ENCODE results near the gene ZNF426. TPM values are rescaled to one million over a fixed set of nuclear protein-coding genes. Genes with fewer than 3 reads are reported as not detected.

Gene ZNF426
- total RNA-seq, 1 donor from 2014 or later, result 14.1 TPM

DNA sequence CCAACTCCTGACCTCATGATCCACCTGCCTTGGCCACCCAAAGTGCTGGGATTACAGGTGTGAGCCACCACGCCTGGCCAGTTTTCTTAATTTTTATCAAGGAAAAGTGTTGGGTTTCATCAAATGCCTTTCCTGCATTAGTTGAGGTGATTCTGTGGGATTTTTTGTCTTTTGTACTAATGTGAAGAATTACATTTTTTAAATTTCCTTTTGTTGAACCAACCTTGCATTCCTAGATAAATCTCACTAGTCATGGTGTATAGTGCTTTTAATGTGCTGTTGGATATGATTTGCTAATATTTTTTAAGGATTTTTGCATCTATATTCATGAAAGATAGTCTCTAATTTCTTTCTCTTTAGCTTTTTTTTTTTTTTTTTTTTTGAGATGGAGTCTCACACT is 37.6 kb downstream of the ZNF426 start:
- Histone ChIP-seq H3K4me1 (no peaks in the 10 kb centered on the region), H3K27ac (replicated peaks) (no peak overlapping the region), H3K36me3 (no peaks in the 10 kb centered on the region), H3K4me3 (no peak overlapping the region), H3K9me3 (replicated peaks) (peaks cover 92% of the 10 kb centered on the region), H3K27me3 (ENCODE audit: low read depth) (peaks cover 18% of the 10 kb centered on the region)
- TF ChIP-seq, protein P1, sequence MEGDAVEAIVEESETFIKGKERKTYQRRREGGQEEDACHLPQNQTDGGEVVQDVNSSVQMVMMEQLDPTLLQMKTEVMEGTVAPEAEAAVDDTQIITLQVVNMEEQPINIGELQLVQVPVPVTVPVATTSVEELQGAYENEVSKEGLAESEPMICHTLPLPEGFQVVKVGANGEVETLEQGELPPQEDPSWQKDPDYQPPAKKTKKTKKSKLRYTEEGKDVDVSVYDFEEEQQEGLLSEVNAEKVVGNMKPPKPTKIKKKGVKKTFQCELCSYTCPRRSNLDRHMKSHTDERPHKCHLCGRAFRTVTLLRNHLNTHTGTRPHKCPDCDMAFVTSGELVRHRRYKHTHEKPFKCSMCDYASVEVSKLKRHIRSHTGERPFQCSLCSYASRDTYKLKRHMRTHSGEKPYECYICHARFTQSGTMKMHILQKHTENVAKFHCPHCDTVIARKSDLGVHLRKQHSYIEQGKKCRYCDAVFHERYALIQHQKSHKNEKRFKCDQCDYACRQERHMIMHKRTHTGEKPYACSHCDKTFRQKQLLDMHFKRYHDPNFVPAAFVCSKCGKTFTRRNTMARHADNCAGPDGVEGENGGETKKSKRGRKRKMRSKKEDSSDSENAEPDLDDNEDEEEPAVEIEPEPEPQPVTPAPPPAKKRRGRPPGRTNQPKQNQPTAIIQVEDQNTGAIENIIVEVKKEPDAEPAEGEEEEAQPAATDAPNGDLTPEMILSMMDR (IDR thresholded peaks at IDR 0.05; ENCODE audit: borderline replicate concordance), result no peak
- no peak for DNase-seq
- intact Hi-C loops (cut with micrococcal nuclease), result no loop called here

DNA sequence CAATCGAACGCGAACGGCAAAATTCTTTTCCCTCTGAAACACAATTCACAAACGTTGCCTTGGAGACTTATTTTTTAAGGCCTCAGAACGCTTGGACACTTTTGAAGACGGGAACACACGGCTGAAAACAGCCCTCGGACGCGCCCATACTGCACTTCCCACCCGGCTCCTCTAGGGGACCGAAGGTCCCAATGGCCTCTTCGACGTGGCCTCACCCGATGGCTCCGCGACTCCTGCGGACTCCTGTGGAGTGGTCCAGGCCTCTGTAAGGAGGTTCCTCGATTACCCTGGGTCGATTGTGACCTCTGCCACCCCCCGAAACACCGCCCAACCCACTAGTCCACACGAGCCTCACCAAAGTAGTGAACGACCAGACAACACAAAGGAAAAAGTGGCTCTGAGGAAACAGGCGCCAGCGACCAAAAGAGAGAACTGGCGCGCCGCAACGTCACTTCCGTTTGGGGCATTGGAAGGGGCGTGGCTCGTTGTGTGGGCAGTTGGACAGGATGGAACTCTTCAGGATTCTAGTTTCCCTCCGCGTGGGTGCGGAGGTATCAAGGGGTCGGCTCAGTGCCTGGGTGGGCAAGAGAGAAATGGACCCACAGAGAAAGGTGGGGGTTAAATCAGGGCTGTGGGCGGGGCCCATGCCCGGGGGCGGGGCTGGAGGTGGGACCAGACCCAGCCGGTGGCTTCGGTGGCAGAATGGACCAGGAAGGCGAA is 40.1 kb downstream of the ZNF426 start, which contains the start of gene ZNF560:
TSS of gene ZNF560 (minus strand) at position 434 of the 720 bp plus-strand sequence. CDS start 23,303 bp downstream, outside the sequence.
- intact Hi-C loops (cut with micrococcal nuclease), result no loop called here
- TF ChIP-seq, protein P1 (IDR thresholded peaks at IDR 0.05; ENCODE audit: borderline replicate concordance), result no peak
- Histone ChIP-seq H3K4me3 (no peak within 1 kb of the TSS), H3K27ac (replicated peaks) (no peak within 1 kb of the TSS), H3K27me3 (ENCODE audit: low read depth) (peaks cover 22% of the 10 kb centered on the region), H3K36me3 (no peaks in the 10 kb centered on the region), H3K9me3 (replicated peaks) (peaks cover 68% of the 10 kb centered on the region), H3K4me1 (no peaks in the 10 kb centered on the region)
- DNase-seq, result no peak

DNA sequence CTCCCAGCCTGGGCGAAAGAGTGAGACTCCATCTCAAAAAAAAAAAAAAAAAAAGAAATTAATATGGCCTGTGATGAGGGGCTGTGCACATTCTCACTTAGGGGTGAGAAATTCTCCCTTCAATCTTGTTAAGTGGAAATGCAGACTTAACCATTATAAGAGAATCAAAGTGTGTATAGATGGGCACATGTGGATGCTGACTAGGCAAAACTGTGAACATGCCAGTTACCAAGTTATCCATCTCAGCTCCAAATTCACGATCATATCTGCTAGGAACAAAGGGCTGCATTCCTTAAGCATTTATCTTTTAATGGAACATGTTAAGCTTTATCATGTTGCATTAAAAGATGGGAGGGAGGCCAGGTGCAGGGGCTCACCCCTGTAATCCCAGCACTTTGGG is 44.3 kb downstream of the ZNF426 start:
- no peak overlapping the region for H3K4me3 ChIP-seq
- H3K4me1 ChIP-seq, result no peaks in the 10 kb centered on the region
- H3K27ac ChIP-seq (replicated peaks), result no peak overlapping the region
- H3K9me3 ChIP-seq (replicated peaks), result peaks cover 49% of the 10 kb centered on the region
- no peaks in the 10 kb centered on the region for H3K36me3 ChIP-seq
- intact Hi-C loops (cut with micrococcal nuclease), result no loop called here
- TF ChIP-seq, protein P1 (IDR thresholded peaks at IDR 0.05; ENCODE audit: borderline replicate concordance), result no peak
- DNase-seq, result no peak
- peaks cover 20% of the 10 kb centered on the region for H3K27me3 ChIP-seq (ENCODE audit: low read depth)

DNA sequence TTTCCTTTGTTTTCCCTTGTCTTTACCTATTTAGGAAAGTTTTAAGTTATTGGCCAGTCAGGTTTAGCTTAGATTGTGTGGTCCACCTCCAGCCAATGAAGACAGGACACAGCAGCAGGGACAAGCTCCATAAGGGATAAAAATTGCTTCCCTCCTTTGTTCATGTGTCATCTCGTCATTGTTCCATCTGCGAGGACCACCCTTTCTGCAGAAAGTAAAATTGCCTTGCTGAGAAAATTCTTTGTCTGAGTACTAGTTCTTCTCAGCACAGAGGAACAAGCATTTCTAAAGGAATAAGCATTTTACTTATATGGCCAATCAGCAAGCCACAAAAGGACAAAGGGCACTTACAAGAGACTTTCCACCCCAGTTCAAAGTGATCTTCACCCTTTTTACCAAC is 51.4 kb downstream of the ZNF426 start:
- Histone ChIP-seq H3K4me3 (no peak overlapping the region), H3K36me3 (no peaks in the 10 kb centered on the region), H3K27me3 (ENCODE audit: low read depth) (no peaks in the 10 kb centered on the region), H3K9me3 (replicated peaks) (peaks cover 80% of the 10 kb centered on the region), H3K27ac (replicated peaks) (no peak overlapping the region), H3K4me1 (no peaks in the 10 kb centered on the region)
- DNase-seq, result no peak
- TF ChIP-seq, protein P1 (IDR thresholded peaks at IDR 0.05; ENCODE audit: borderline replicate concordance), result no peak
- intact Hi-C loops (cut with micrococcal nuclease), result no loop called here

DNA sequence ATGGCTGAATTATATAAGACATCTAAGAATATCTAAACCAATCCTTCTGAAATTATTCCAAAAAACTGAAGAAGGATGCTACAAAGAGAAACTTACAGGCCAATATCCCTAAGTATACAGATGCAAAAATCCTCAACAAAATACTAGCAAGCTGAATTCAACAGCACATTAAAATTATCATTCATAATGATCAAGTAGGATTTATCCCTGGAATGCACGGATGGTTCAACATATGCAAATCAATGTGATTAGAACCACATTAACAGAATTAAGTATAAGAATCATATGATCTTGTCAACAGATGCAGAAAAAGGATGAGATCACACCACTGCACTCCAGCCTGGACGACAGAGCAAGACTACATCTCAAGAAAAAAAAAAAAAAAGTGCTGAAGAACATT is 53.3 kb downstream of the ZNF426 start:
- H3K4me3 ChIP-seq, result no peak overlapping the region
- TF ChIP-seq, protein P1 (IDR thresholded peaks at IDR 0.05; ENCODE audit: borderline replicate concordance), result no peak
- intact Hi-C loops (cut with micrococcal nuclease), result no loop called here
- no peak overlapping the region for H3K27ac ChIP-seq (replicated peaks)
- no peak for DNase-seq
- no peaks in the 10 kb centered on the region for H3K4me1 ChIP-seq
- no peaks in the 10 kb centered on the region for H3K36me3 ChIP-seq
- peaks cover 85% of the 10 kb centered on the region for H3K9me3 ChIP-seq (replicated peaks)
- H3K27me3 ChIP-seq (ENCODE audit: low read depth), result no peaks in the 10 kb centered on the region
